ENCODE results near the gene PI4KA. TPM values are rescaled to one million over a fixed set of nuclear protein-coding genes. Genes with fewer than 3 reads are reported as not detected.
A peak's percentile ranks its signal among the peaks of the same experiment; 100 is the strongest.

PI4KA gene
- total and polyA plus RNA-seq, 2 of the 13 experiments (the other 11 are each of a cell fraction or from before 2014, with no cell fraction given) = 27.4 to 56.4 TPM

GRCh38 chr22:20858615-20859416, at the start of gene PI4KA, which contains the start of gene SNAP29 (continued):
- TF ChIP-seq, protein P1, sequence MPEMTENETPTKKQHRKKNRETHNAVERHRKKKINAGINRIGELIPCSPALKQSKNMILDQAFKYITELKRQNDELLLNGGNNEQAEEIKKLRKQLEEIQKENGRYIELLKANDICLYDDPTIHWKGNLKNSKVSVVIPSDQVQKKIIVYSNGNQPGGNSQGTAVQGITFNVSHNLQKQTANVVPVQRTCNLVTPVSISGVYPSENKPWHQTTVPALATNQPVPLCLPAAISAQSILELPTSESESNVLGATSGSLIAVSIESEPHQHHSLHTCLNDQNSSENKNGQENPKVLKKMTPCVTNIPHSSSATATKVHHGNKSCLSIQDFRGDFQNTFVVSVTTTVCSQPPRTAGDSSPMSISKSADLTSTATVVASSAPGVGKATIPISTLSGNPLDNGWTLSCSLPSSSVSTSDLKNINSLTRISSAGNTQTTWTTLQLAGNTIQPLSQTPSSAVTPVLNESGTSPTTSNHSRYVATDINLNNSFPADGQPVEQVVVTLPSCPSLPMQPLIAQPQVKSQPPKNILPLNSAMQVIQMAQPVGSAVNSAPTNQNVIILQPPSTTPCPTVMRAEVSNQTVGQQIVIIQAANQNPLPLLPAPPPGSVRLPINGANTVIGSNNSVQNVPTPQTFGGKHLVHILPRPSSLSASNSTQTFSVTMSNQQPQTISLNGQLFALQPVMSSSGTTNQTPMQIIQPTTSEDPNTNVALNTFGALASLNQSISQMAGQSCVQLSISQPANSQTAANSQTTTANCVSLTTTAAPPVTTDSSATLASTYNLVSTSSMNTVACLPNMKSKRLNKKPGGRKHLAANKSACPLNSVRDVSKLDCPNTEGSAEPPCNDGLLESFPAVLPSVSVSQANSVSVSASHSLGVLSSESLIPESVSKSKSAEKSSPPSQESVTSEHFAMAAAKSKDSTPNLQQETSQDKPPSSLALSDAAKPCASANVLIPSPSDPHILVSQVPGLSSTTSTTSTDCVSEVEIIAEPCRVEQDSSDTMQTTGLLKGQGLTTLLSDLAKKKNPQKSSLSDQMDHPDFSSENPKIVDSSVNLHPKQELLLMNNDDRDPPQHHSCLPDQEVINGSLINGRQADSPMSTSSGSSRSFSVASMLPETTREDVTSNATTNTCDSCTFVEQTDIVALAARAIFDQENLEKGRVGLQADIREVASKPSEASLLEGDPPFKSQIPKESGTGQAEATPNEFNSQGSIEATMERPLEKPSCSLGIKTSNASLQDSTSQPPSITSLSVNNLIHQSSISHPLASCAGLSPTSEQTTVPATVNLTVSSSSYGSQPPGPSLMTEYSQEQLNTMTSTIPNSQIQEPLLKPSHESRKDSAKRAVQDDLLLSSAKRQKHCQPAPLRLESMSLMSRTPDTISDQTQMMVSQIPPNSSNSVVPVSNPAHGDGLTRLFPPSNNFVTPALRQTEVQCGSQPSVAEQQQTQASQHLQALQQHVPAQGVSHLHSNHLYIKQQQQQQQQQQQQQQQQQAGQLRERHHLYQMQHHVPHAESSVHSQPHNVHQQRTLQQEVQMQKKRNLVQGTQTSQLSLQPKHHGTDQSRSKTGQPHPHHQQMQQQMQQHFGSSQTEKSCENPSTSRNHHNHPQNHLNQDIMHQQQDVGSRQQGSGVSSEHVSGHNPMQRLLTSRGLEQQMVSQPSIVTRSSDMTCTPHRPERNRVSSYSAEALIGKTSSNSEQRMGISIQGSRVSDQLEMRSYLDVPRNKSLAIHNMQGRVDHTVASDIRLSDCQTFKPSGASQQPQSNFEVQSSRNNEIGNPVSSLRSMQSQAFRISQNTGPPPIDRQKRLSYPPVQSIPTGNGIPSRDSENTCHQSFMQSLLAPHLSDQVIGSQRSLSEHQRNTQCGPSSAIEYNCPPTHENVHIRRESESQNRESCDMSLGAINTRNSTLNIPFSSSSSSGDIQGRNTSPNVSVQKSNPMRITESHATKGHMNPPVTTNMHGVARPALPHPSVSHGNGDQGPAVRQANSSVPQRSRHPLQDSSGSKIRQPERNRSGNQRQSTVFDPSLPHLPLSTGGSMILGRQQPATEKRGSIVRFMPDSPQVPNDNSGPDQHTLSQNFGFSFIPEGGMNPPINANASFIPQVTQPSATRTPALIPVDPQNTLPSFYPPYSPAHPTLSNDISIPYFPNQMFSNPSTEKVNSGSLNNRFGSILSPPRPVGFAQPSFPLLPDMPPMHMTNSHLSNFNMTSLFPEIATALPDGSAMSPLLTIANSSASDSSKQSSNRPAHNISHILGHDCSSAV (CRISPR knock-in tag; IDR thresholded peaks at IDR 0.05; ENCODE audit: borderline replicate concordance) = no peak
- TF ChIP-seq SP1 (IDR thresholded peaks at IDR 0.05) (no peak), SP1 (CRISPR knock-in tag; IDR thresholded peaks at IDR 0.05) (peak; percentile 84), ZNF253 (CRISPR knock-in tag; IDR thresholded peaks at IDR 0.05; ENCODE audit: borderline replicate concordance) (peak; percentile 20; the same call in 1 of the 2 replicates), ZFP36L1 (CRISPR knock-in tag; IDR thresholded peaks at IDR 0.05) (peak; percentile 16; the same call in 1 of the 2 replicates), GABPA (IDR thresholded peaks at IDR 0.05; ENCODE audit: low read depth, low read length) (peak; percentile 51; the same call in 1 of the 2 replicates), GABPA (CRISPR knock-in tag; IDR thresholded peaks at IDR 0.05; ENCODE audit: low read depth) (peak; percentile 49), ZNF746 (CRISPR knock-in tag; IDR thresholded peaks at IDR 0.05) (0 out of 2 replicates have a peak, but pooled peaks have one; percentile 20), KLF6 (CRISPR knock-in tag; IDR thresholded peaks at IDR 0.05) (peak; percentile 59; the same call in 1 of the 2 replicates), MAFF (IDR thresholded peaks at IDR 0.05; ENCODE audit: low read depth, low read length) (no peak)
- TF ChIP-seq, protein P2, sequence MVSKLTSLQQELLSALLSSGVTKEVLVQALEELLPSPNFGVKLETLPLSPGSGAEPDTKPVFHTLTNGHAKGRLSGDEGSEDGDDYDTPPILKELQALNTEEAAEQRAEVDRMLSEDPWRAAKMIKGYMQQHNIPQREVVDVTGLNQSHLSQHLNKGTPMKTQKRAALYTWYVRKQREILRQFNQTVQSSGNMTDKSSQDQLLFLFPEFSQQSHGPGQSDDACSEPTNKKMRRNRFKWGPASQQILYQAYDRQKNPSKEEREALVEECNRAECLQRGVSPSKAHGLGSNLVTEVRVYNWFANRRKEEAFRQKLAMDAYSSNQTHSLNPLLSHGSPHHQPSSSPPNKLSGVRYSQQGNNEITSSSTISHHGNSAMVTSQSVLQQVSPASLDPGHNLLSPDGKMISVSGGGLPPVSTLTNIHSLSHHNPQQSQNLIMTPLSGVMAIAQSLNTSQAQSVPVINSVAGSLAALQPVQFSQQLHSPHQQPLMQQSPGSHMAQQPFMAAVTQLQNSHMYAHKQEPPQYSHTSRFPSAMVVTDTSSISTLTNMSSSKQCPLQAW (CRISPR knock-in tag; IDR thresholded peaks at IDR 0.05) = peak; percentile 60
- TF ChIP-seq, protein P3, sequence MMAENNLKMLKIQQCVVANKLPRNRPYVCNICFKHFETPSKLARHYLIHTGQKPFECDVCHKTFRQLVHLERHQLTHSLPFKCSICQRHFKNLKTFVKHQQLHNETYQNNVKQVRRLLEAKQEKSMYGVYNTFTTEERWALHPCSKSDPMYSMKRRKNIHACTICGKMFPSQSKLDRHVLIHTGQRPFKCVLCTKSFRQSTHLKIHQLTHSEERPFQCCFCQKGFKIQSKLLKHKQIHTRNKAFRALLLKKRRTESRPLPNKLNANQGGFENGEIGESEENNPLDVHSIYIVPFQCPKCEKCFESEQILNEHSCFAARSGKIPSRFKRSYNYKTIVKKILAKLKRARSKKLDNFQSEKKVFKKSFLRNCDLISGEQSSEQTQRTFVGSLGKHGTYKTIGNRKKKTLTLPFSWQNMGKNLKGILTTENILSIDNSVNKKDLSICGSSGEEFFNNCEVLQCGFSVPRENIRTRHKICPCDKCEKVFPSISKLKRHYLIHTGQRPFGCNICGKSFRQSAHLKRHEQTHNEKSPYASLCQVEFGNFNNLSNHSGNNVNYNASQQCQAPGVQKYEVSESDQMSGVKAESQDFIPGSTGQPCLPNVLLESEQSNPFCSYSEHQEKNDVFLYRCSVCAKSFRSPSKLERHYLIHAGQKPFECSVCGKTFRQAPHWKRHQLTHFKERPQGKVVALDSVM (CRISPR knock-in tag; IDR thresholded peaks at IDR 0.05) = peak; percentile 75

Data from HepG2 (cell line).